HG03175 (cell line): ENCODE measurements around the gene NEK9.

Source experiments
- ATAC-seq: cut with Tn5 transposase; IDR thresholded peaks from one replicate; pipeline ENCODE4 v1.9.1; 2021; ENCODE audit warnings: mild to moderate bottlenecking, moderate library complexity; ENCODE audit not compliant: unreplicated experiment

NEK9 gene

GRCh38 chr14:75044322-75044721 lies 82.5 kb downstream of the NEK9 start:
- no peak for ATAC-seq

- no peak for ATAC-seq
These were observed 84.8 kb downstream of the NEK9 start for GRCh38 chr14:75042035-75042434.

GRCh38 chr14:75041613-75042012 lies 85.2 kb downstream of the NEK9 start:
- no peak for ATAC-seq

GRCh38 chr14:75040959-75041358 lies 85.9 kb downstream of the NEK9 start:
- no peak for ATAC-seq

GRCh38 chr14:75040507-75040906 lies 86.3 kb downstream of the NEK9 start:
- no peak for ATAC-seq

- no peak for ATAC-seq
These were observed 93.9 kb downstream of the NEK9 start for GRCh38 chr14:75032939-75033338.

GRCh38 chr14:75030147-75030546 lies 96.7 kb downstream of the NEK9 start:
- no peak for ATAC-seq
